ENCODE results near the gene TALDO1. TPM values are rescaled to one million over a fixed set of nuclear protein-coding genes. Genes with fewer than 3 reads are reported as not detected.

The TALDO1 gene
- total RNA-seq, 1 donor, result 141 TPM

GRCh38 chr11:742571-743201 lies 4.6 kb upstream of the TALDO1 start:
- Histone ChIP-seq H3K9me3 (ENCODE audit: low read depth, low read length) (no peaks in the 10 kb centered on the region), H3K4me3 (ENCODE audit: low read length) (no peak overlapping the region), H3K4me1 (ENCODE audit: insufficient read depth, low read length) (peaks cover 20% of the 10 kb centered on the region), H3K27me3 (ENCODE audit: insufficient read depth, low read length) (no peaks in the 10 kb centered on the region)

- H3K27me3 ChIP-seq (ENCODE audit: insufficient read depth, low read length), result no peaks in the 10 kb centered on the region
- peaks cover 42% of the 10 kb centered on the region for H3K4me1 ChIP-seq (ENCODE audit: insufficient read depth, low read length)
- H3K9me3 ChIP-seq (ENCODE audit: low read depth, low read length), result no peaks in the 10 kb centered on the region
- no peak overlapping the region for H3K4me3 ChIP-seq (ENCODE audit: low read length)
Measured at GRCh38 chr11:745428-745827, 1.8 kb upstream of the TALDO1 start.

GRCh38 chr11:746289-747157 lies 741 bp upstream of the TALDO1 start:
- H3K4me3 ChIP-seq (ENCODE audit: low read length), result peak overlapping the region; percentile 85
- no peaks in the 10 kb centered on the region for H3K9me3 ChIP-seq (ENCODE audit: low read depth, low read length)
- no peaks in the 10 kb centered on the region for H3K27me3 ChIP-seq (ENCODE audit: insufficient read depth, low read length)
- H3K4me1 ChIP-seq (ENCODE audit: insufficient read depth, low read length), result peaks cover 47% of the 10 kb centered on the region

- no peaks in the 10 kb centered on the region for H3K27me3 ChIP-seq (ENCODE audit: insufficient read depth, low read length)
- H3K4me3 ChIP-seq (ENCODE audit: low read length), result peak overlapping the region; percentile 85
- H3K9me3 ChIP-seq (ENCODE audit: low read depth, low read length), result no peaks in the 10 kb centered on the region
- peaks cover 47% of the 10 kb centered on the region for H3K4me1 ChIP-seq (ENCODE audit: insufficient read depth, low read length)
Measured at GRCh38 chr11:748007-748359, 719 bp downstream of the TALDO1 start.

- H3K9me3 ChIP-seq (ENCODE audit: low read depth, low read length), result no peaks in the 10 kb centered on the region
- no peak overlapping the region for H3K4me3 ChIP-seq (ENCODE audit: low read length)
- H3K27me3 ChIP-seq (ENCODE audit: insufficient read depth, low read length), result no peaks in the 10 kb centered on the region
- peaks cover 47% of the 10 kb centered on the region for H3K4me1 ChIP-seq (ENCODE audit: insufficient read depth, low read length)
Measured at GRCh38 chr11:749731-750130, 2.5 kb downstream of the TALDO1 start.

GRCh38 chr11:760236-760635 lies 13.0 kb downstream of the TALDO1 start:
- H3K4me3 ChIP-seq (ENCODE audit: low read length), result no peak overlapping the region
- no peaks in the 10 kb centered on the region for H3K4me1 ChIP-seq (ENCODE audit: insufficient read depth, low read length)

GRCh38 chr11:761526-762108 lies 14.4 kb downstream of the TALDO1 start:
- no peaks in the 10 kb centered on the region for H3K4me1 ChIP-seq (ENCODE audit: insufficient read depth, low read length)
- no peaks in the 10 kb centered on the region for H3K9me3 ChIP-seq (ENCODE audit: low read depth, low read length)
- no peak overlapping the region for H3K4me3 ChIP-seq (ENCODE audit: low read length)
- H3K27me3 ChIP-seq (ENCODE audit: insufficient read depth, low read length), result no peaks in the 10 kb centered on the region

More at GRCh38 chr11:760236-760635, 13.0 kb downstream of the TALDO1 start:
- Histone ChIP-seq H3K9me3 (ENCODE audit: low read depth, low read length) (no peaks in the 10 kb centered on the region), H3K27me3 (ENCODE audit: insufficient read depth, low read length) (no peaks in the 10 kb centered on the region)

GRCh38 chr11:762421-763072 lies 15.3 kb downstream of the TALDO1 start:
- no peaks in the 10 kb centered on the region for H3K9me3 ChIP-seq (ENCODE audit: low read depth, low read length)
- H3K27me3 ChIP-seq (ENCODE audit: insufficient read depth, low read length), result no peaks in the 10 kb centered on the region
- H3K4me1 ChIP-seq (ENCODE audit: insufficient read depth, low read length), result no peaks in the 10 kb centered on the region
- no peak overlapping the region for H3K4me3 ChIP-seq (ENCODE audit: low read length)

- no peaks in the 10 kb centered on the region for H3K9me3 ChIP-seq (ENCODE audit: low read depth, low read length)
- H3K27me3 ChIP-seq (ENCODE audit: insufficient read depth, low read length), result no peaks in the 10 kb centered on the region
- no peaks in the 10 kb centered on the region for H3K4me1 ChIP-seq (ENCODE audit: insufficient read depth, low read length)
- H3K4me3 ChIP-seq (ENCODE audit: low read length), result no peak overlapping the region
Measured at GRCh38 chr11:763073-763463, 15.8 kb downstream of the TALDO1 start.

GRCh38 chr11:763549-764321 lies 16.5 kb downstream of the TALDO1 start:
- H3K9me3 ChIP-seq (ENCODE audit: low read depth, low read length), result no peaks in the 10 kb centered on the region
- H3K27me3 ChIP-seq (ENCODE audit: insufficient read depth, low read length), result no peaks in the 10 kb centered on the region
- H3K4me3 ChIP-seq (ENCODE audit: low read length), result no peak overlapping the region
- H3K4me1 ChIP-seq (ENCODE audit: insufficient read depth, low read length), result no peaks in the 10 kb centered on the region

GRCh38 chr11:764322-765024 lies 17.2 kb downstream of the TALDO1 start:
- no peak overlapping the region for H3K4me3 ChIP-seq (ENCODE audit: low read length)
- H3K27me3 ChIP-seq (ENCODE audit: insufficient read depth, low read length), result no peaks in the 10 kb centered on the region
- H3K9me3 ChIP-seq (ENCODE audit: low read depth, low read length), result no peaks in the 10 kb centered on the region
- H3K4me1 ChIP-seq (ENCODE audit: insufficient read depth, low read length), result no peaks in the 10 kb centered on the region

- Histone ChIP-seq H3K4me1 (ENCODE audit: insufficient read depth, low read length) (no peaks in the 10 kb centered on the region), H3K4me3 (ENCODE audit: low read length) (no peak overlapping the region), H3K27me3 (ENCODE audit: insufficient read depth, low read length) (no peaks in the 10 kb centered on the region), H3K9me3 (ENCODE audit: low read depth, low read length) (no peaks in the 10 kb centered on the region)
Measured at GRCh38 chr11:765025-765801, 17.9 kb downstream of the TALDO1 start.

GRCh38 chr11:765802-766091 lies 18.5 kb downstream of the TALDO1 start:
- H3K27me3 ChIP-seq (ENCODE audit: insufficient read depth, low read length), result no peaks in the 10 kb centered on the region
- no peaks in the 10 kb centered on the region for H3K9me3 ChIP-seq (ENCODE audit: low read depth, low read length)
- H3K4me3 ChIP-seq (ENCODE audit: low read length), result no peak overlapping the region
- H3K4me1 ChIP-seq (ENCODE audit: insufficient read depth, low read length), result no peaks in the 10 kb centered on the region
